Fibroblast of lung (primary cell): ENCODE data around the gene FKBP8. TPM values are rescaled to one million over a fixed set of nuclear protein-coding genes. Genes with fewer than 3 reads are reported as not detected.

Experiments used
- DNase-seq, 2 donors: peaks; one replicate each; pipeline versions ENCODE4 v3.0.0 to v3.0.0-alpha.2; 2010; ENCODE audit warnings: low read depth in 2 of 2
- H2AFZ ChIP-seq: 2 replicates; pipeline ENCODE4 v1.5.1; 2012; ENCODE audit warnings: low read length, control low read depth, inconsistent platforms
- H3K27ac ChIP-seq: 2 replicates; pipeline ENCODE4 v1.5.1; 2011; ENCODE audit warnings: low read length, control low read depth; ENCODE audit not compliant: insufficient read depth
- H3K27me3 ChIP-seq: 2 replicates; pipeline ENCODE4 v1.5.1; 2011; ENCODE audit warnings: mild to moderate bottlenecking, low read length; ENCODE audit not compliant: control insufficient read depth, insufficient read depth
- H3K36me3 ChIP-seq: 2 replicates; pipeline ENCODE4 v1.5.1; 2011; ENCODE audit warnings: low read length; ENCODE audit not compliant: control insufficient read depth, insufficient read depth
- H3K4me1 ChIP-seq: 2 replicates; pipeline ENCODE4 v1.5.1; 2011; ENCODE audit warnings: low read length; ENCODE audit not compliant: control insufficient read depth, insufficient read depth; ENCODE audit errors: extremely low read depth
- H3K4me2 ChIP-seq: 2 replicates; pipeline ENCODE4 v1.5.1; 2011; ENCODE audit warnings: low read length, control low read depth; ENCODE audit not compliant: insufficient read depth; ENCODE audit errors: extremely low read depth
- H3K4me3 ChIP-seq, 4 experiments: fragments of 200-600 bp in 1 of 4; sonication (generic) in 1 of 4; replicated peaks in 1 of 4; 2 replicates each; pipeline ENCODE4 v1.5.1; 2011 to 2016; ENCODE audit warnings: low read length in 4 of 4, low read depth in 3 of 4, mild to moderate bottlenecking in 3 of 4, control low read depth in 2 of 4, inconsistent platforms in 1 of 4, mixed read lengths in 1 of 4; ENCODE audit not compliant: insufficient read depth in 1 of 4; ENCODE audit errors: control extremely low read depth in 1 of 4
- H3K79me2 ChIP-seq: 2 replicates; pipeline ENCODE4 v1.5.1; 2012; ENCODE audit warnings: mild to moderate bottlenecking, low read length, inconsistent platforms; ENCODE audit not compliant: control insufficient read depth, insufficient read depth
- H3K9ac ChIP-seq: 2 replicates; pipeline ENCODE4 v1.5.1; 2011; ENCODE audit warnings: mild to moderate bottlenecking, low read length, control low read depth; ENCODE audit not compliant: insufficient read depth
- H3K9me3 ChIP-seq: 2 replicates; pipeline ENCODE4 v1.5.1; 2012; ENCODE audit warnings: low read depth, low read length; ENCODE audit not compliant: control insufficient read depth, insufficient read depth
- H4K20me1 ChIP-seq: 2 replicates; pipeline ENCODE4 v1.5.1; 2011; ENCODE audit warnings: low read length; ENCODE audit not compliant: control insufficient read depth, insufficient read depth; ENCODE audit errors: extremely low read depth
- EZH2 ChIP-seq: IDR thresholded peaks from 2 replicates; pipeline ENCODE4 v1.5.1; 2012; ENCODE audit warnings: low read length, control low read depth, mild to moderate bottlenecking; ENCODE audit errors: missing control alignments
- polyA plus RNA-seq, 2 donors: library from polyadenylated mRNA; depleted of rRNA in 1 of 2; stranded (reverse) in 1 of 2; unstranded in 1 of 2; fragments of >200 nt; gene quantifications; 2 replicates each; pipeline ENCODE4 v1.2.1, GENCODE V29; 2011 to 2012; ENCODE audit warnings: missing spikeins in 1 of 2
- total RNA-seq: library from RNA; depleted of rRNA; stranded (reverse); fragments of >200 nt; gene quantifications from 2 replicates; pipeline ENCODE4 v1.2.1, GENCODE V29; 2014
- TF ChIP-seq, protein P1 (sequence below), 2 donors: IDR thresholded peaks in 1 of 2; conservative IDR thresholded peaks in 1 of 2; 1 replicate in 1 of 2; 2 replicates in 1 of 2; pipeline ENCODE4 v1.5.1; 2011 to 2012; ENCODE audit warnings: low read length in 2 of 2, control low read depth in 1 of 2, inconsistent platforms in 1 of 2, low read depth in 1 of 2, mild to moderate bottlenecking in 1 of 2

The FKBP8 gene
- total and polyA plus RNA-seq, 2 donors (not counting 1 experiment from before 2014, with no cell fraction given) = 135 to 289 TPM

DNA sequence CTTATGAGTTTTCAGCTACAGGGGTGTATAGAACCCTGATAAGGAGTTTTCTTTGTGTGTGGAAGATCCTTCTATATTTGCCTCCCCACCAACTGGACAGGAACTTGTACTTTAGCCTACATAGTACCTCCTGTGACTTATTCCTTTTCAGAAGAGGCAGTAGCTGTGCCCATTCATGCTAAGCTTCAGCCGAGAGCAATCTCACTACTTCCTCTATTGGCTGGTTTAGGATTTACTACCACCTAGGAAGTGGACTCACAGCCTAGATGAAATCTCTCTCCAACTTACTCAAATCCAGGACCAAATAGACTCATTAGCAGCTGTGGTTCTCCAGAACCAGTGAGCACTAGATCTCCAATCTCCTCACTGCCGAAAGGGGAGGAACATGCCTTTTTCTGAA, 42.9 kb upstream of the FKBP8 start:
- H4K20me1 ChIP-seq = no peaks in the 10 kb centered on the region
- H3K4me2 ChIP-seq = no peak overlapping the region
- TF ChIP-seq, protein P1, sequence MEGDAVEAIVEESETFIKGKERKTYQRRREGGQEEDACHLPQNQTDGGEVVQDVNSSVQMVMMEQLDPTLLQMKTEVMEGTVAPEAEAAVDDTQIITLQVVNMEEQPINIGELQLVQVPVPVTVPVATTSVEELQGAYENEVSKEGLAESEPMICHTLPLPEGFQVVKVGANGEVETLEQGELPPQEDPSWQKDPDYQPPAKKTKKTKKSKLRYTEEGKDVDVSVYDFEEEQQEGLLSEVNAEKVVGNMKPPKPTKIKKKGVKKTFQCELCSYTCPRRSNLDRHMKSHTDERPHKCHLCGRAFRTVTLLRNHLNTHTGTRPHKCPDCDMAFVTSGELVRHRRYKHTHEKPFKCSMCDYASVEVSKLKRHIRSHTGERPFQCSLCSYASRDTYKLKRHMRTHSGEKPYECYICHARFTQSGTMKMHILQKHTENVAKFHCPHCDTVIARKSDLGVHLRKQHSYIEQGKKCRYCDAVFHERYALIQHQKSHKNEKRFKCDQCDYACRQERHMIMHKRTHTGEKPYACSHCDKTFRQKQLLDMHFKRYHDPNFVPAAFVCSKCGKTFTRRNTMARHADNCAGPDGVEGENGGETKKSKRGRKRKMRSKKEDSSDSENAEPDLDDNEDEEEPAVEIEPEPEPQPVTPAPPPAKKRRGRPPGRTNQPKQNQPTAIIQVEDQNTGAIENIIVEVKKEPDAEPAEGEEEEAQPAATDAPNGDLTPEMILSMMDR (conservative IDR thresholded peaks at IDR 0.05 in 1 of 2, IDR thresholded peaks at IDR 0.05 in 1 of 2; ENCODE audit: low read depth in 1 of 2, low read length in 2 of 2) = no peak
- no peak for TF ChIP-seq EZH2
- no peaks in the 10 kb centered on the region for H3K27me3 ChIP-seq
- DNase-seq = no peak
- no peaks in the 10 kb centered on the region for H3K9me3 ChIP-seq
- H3K4me3 ChIP-seq = no peak overlapping the region
- no peak overlapping the region for H2AFZ ChIP-seq
- no peaks in the 10 kb centered on the region for H3K79me2 ChIP-seq
- peaks cover 3% of the 10 kb centered on the region for H3K36me3 ChIP-seq
- H3K27ac ChIP-seq = no peak overlapping the region
- peaks cover 5% of the 10 kb centered on the region for H3K4me1 ChIP-seq
- H3K9ac ChIP-seq = no peak overlapping the region

DNA sequence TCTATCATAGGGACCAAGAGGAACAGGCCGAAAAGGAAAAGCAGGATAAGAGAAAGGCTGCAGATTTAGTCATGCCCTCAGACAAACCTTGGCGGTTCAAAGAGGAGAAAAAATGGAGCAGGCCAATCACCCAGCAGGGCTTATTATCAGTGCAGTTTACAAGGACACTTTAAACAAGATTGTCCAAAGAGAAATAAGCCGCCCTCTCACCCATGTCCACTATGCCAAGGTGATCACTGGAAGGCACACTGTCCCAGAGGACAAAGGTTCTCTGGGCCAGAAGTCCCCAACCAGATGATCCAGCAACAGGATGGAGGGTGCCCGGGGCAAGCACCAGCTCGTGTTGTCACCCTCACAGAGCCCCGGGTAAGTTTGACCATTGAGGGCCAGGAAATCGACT, 36.9 kb upstream of the FKBP8 start:
- no peak overlapping the region for H3K4me3 ChIP-seq
- no peaks in the 10 kb centered on the region for H3K9me3 ChIP-seq
- no peak overlapping the region for H3K9ac ChIP-seq
- no peak overlapping the region for H3K27ac ChIP-seq
- no peaks in the 10 kb centered on the region for H3K27me3 ChIP-seq
- no peaks in the 10 kb centered on the region for H3K4me1 ChIP-seq
- no peak overlapping the region for H2AFZ ChIP-seq
- H3K79me2 ChIP-seq = no peaks in the 10 kb centered on the region
- H4K20me1 ChIP-seq = no peaks in the 10 kb centered on the region
- H3K4me2 ChIP-seq = no peak overlapping the region
- DNase-seq = no peak
- TF ChIP-seq EZH2 = no peak
- TF ChIP-seq, protein P1 (conservative IDR thresholded peaks at IDR 0.05 in 1 of 2, IDR thresholded peaks at IDR 0.05 in 1 of 2; ENCODE audit: low read depth in 1 of 2, low read length in 2 of 2) = no peak
- peaks cover 7% of the 10 kb centered on the region for H3K36me3 ChIP-seq

DNA sequence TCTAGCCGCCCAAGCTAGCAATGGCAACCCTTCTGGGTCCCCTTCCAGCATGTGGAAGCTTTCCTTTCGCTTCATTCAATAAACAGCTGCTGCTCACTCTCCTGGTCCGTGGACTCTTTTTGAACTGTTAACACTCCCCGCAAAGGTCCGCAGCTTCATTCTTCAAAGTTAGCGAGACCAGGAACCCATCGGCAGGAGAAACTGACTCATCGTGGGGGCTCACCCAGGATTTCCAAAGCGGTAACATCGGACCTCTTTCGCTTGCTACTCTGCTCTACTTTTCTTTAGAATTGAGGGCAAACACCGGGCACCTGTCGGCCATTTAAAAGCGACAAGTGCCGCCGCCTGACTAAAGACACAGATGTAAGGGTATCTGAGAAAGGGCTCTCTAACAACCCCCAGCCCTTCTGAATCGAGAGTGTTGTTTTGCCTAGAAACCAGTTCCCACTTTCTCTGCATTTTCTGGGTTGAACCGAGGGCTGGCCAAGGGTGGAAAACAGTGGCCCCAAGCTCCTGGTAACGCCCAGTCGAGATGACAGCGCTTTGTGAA, 34.1 kb upstream of the FKBP8 start:
- H3K4me1 ChIP-seq = peaks cover 8% of the 10 kb centered on the region
- no peak overlapping the region for H3K4me3 ChIP-seq
- peaks cover 17% of the 10 kb centered on the region for H3K79me2 ChIP-seq
- H3K4me2 ChIP-seq = no peak overlapping the region
- no peak for DNase-seq
- no peaks in the 10 kb centered on the region for H3K27me3 ChIP-seq
- H2AFZ ChIP-seq = no peak overlapping the region
- H3K9me3 ChIP-seq = no peaks in the 10 kb centered on the region
- TF ChIP-seq EZH2 = no peak
- TF ChIP-seq, protein P1 (conservative IDR thresholded peaks at IDR 0.05 in 1 of 2, IDR thresholded peaks at IDR 0.05 in 1 of 2; ENCODE audit: low read depth in 1 of 2, low read length in 2 of 2) = no peak
- H3K36me3 ChIP-seq = peaks cover 22% of the 10 kb centered on the region
- H4K20me1 ChIP-seq = peaks cover 5% of the 10 kb centered on the region
- H3K9ac ChIP-seq = no peak overlapping the region
- no peak overlapping the region for H3K27ac ChIP-seq
